T-cell (primary cell): ENCODE measurements around the gene SLC24A3. TPM values are rescaled to one million over a fixed set of nuclear protein-coding genes. Genes with fewer than 3 reads are reported as not detected.

Experiments used
- ATAC-seq, 4 experiments: fragments of 200-7000 bp in 3 of 4; fragments of 150-1000 bp in 1 of 4; cut with Tn5 transposase; replicated peaks in 1 of 4; 1 replicate in 3 of 4; 2 replicates in 1 of 4; pipeline ENCODE4 v1.10.0; 2021; ENCODE audit warnings: moderate library complexity in 3 of 4, mild to moderate bottlenecking in 2 of 4, moderate number of reproducible peaks in 1 of 4
- CTCF ChIA-PET, 2 donors: fragments of 300-600 bp; sonication (Branson Sonifier 250); formaldehyde crosslinking; loops; one replicate each; lab custom pipeline; 2022; ENCODE audit warnings: antibody characterized with exemption in 2 of 2; lab: Charles Lee
- POLR2A ChIA-PET, 2 donors: fragments of 300-600 bp; sonication (Branson Sonifier 250); formaldehyde crosslinking; loops; one replicate each; lab custom pipeline; 2022; ENCODE audit warnings: antibody characterized with exemption in 2 of 2; lab: Charles Lee
- DNase-seq, 35 experiments: peaks; one replicate each; pipeline versions ENCODE4 v3.0.0 to v3.0.0-alpha.2; 2013 to 2023
- H3K27ac ChIP-seq: one replicate; pipeline ENCODE4 v1.5.1; 2013; ENCODE audit warnings: low read length
- H3K27me3 ChIP-seq, 2 experiments: replicated peaks in 1 of 2; 1 replicate in 1 of 2; 2 replicates in 1 of 2; pipeline versions ENCODE4 v1.6.1 to v1.7.0; 2013; ENCODE audit warnings: low read length in 1 of 2, mixed read lengths in 1 of 2; ENCODE audit not compliant: control insufficient read depth in 2 of 2, insufficient read depth in 2 of 2; ENCODE audit errors: extremely low read depth in 1 of 2
- H3K36me3 ChIP-seq, 2 donors: 1 replicate in 1 of 2; 2 replicates in 1 of 2; pipeline versions ENCODE4 v1.6.1 to v1.7.0; 2013; ENCODE audit warnings: low read length in 1 of 2; ENCODE audit not compliant: control insufficient read depth in 2 of 2, insufficient read depth in 1 of 2; ENCODE audit errors: extremely low read depth in 1 of 2
- H3K4me1 ChIP-seq, 2 experiments: 1 replicate in 1 of 2; 2 replicates in 1 of 2; pipeline versions ENCODE4 v1.6.1 to v1.7.0; 2013; ENCODE audit warnings: low read length in 2 of 2, mixed read lengths in 1 of 2; ENCODE audit not compliant: insufficient read depth in 2 of 2, control insufficient read depth in 1 of 2; ENCODE audit errors: extremely low read depth in 1 of 2
- H3K4me3 ChIP-seq, 2 donors: 1 replicate in 1 of 2; 2 replicates in 1 of 2; pipeline versions ENCODE4 v1.5.1 to v1.7.0; 2013; ENCODE audit warnings: mild to moderate bottlenecking in 2 of 2, low read length in 1 of 2, moderate library complexity in 1 of 2; ENCODE audit not compliant: control insufficient read depth in 1 of 2; ENCODE audit errors: extremely low read depth in 1 of 2
- H3K9me3 ChIP-seq: 2 replicates; pipeline ENCODE4 v1.7.0; 2013
- H3K27ac Mint-ChIP-seq, 2 donors: one replicate each; pipeline ENCODE4 v1.8.0; 2020 to 2021; ENCODE audit warnings: mild to moderate bottlenecking in 2 of 2, mixed read lengths in 2 of 2
- H3K27me3 Mint-ChIP-seq, 2 donors: one replicate each; pipeline ENCODE4 v1.8.0; 2021 to 2022; ENCODE audit warnings: mixed read lengths in 2 of 2
- H3K36me3 Mint-ChIP-seq: one replicate; pipeline ENCODE4 v1.8.0; 2021; ENCODE audit warnings: mixed read lengths
- H3K4me1 Mint-ChIP-seq, 3 donors: one replicate each; pipeline ENCODE4 v1.8.0; 2020 to 2022; ENCODE audit warnings: mixed read lengths in 3 of 3, mild to moderate bottlenecking in 1 of 3
- H3K4me3 Mint-ChIP-seq, 3 donors: one replicate each; pipeline ENCODE4 v1.8.0; 2020 to 2022; ENCODE audit warnings: mild to moderate bottlenecking in 3 of 3, mixed read lengths in 3 of 3, moderate library complexity in 3 of 3
- H3K9me3 Mint-ChIP-seq, 3 donors: one replicate each; pipeline ENCODE4 v1.8.0; 2020 to 2022; ENCODE audit warnings: mixed read lengths in 3 of 3
- WGBS: methylation state at CpG from one replicate; pipeline ENCODE4 v1.1.5; 2013; ENCODE audit warnings: missing lambda C conversion rate; ENCODE audit not compliant: insufficient coverage; 5-methylcytosine and 5-hydroxymethylcytosine counted together
- total RNA-seq, 35 experiments: library from RNA in 6 of 35; stranded (reverse) in 6 of 35; fragments of 120-200 nt in 1 of 35; gene quantifications; one replicate each; pipeline versions ENCODE4 v1.2.1 to v1.2.4 and lab custom pipeline; 2013 to 2026

Gene SLC24A3
- total RNA-seq, 5 donors from 2014 or later (not counting 1 experiment from before 2014, with no cell fraction given) = 0.06 to 0.25 (median 0.12) TPM

DNA sequence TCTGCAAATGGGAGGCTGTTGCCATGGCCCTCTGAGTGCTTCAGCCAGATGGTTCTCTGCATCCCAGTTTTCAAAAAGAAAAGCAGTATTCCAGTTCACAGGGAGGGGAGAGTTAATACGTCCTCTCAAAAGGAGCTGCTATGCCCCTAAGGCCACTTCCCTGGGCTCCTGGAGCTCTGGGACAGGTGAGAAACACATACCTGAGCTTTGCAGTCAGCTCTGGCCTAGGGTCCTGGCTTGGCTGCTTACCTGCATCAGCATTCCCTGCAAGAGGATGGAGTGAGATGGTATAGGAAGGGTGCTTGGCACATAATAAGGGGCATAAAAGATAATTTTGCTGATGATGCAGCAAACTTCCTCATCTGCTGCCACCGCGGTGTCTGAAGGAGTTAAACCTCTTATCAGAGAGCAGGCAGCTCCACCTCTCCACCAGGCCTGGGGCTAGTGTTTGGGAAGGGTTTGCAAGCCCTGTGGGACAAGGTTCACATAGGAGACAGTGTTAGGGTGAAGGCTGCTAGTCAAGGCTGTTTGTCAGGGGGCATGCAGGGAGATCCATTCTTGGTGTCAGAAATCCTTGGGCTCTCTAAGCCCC is 62.7 kb downstream of the SLC24A3 start:
- ChIA-PET CTCF (no interaction called here), POLR2A (no interaction called here)
- no peaks in the 10 kb centered on the region for H3K4me1 ChIP-seq
- Mint-ChIP-seq H3K4me3 (no peak overlapping the region), H3K36me3 (no peaks in the 10 kb centered on the region), H3K4me1 (no peaks in the 10 kb centered on the region), H3K27me3 (peaks cover 0 to 3% of the 10 kb centered on the region in 2 donors), H3K9me3 (no peaks in the 10 kb centered on the region), H3K27ac (no peak overlapping the region)
- peaks cover 0 to 16% of the 10 kb centered on the region in 2 experiments for H3K27me3 ChIP-seq
- WGBS = 100% methylated on average over 1 of the region's 3 CpGs
- no peaks in the 10 kb centered on the region for H3K9me3 ChIP-seq
- ATAC-seq (no peak), DNase-seq (no peak)
- H3K27ac ChIP-seq = no peak overlapping the region
- H3K36me3 ChIP-seq = no peaks in the 10 kb centered on the region
- H3K4me3 ChIP-seq = no peak overlapping the region

DNA sequence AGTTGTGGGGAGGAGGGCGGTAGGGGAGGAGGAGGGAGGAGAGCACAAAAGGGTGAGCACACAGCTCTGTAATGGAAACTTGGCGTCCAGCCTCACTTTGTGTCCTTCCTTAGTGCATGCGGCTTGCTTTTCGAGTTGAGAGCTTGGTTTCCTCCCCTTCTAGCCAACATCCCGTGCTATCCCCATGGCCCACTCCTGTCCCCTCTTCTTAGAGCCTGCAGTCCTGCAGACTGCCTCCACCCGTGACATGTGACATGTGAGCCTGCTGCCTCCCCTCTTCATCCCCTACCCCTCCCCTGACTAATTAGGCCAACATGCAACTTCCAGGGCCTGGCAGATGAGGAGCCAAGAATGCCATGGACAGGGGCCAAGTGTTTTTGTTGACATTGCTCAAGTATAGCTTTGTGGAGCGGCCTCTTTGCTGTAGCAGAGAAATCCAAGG is 63.2 kb downstream of the SLC24A3 start:
- Mint-ChIP-seq H3K4me3 (no peak overlapping the region), H3K27me3 (no peaks in the 10 kb centered on the region), H3K36me3 (no peaks in the 10 kb centered on the region), H3K4me1 (no peaks in the 10 kb centered on the region), H3K27ac (no peak overlapping the region), H3K9me3 (no peaks in the 10 kb centered on the region)
- 67% methylated on average over 6 of the region's 7 CpGs for WGBS
- ATAC-seq = no peak
- DNase-seq = no peak
- POLR2A ChIA-PET = no interaction called here
- Histone ChIP-seq H3K4me1 (no peaks in the 10 kb centered on the region), H3K36me3 (no peaks in the 10 kb centered on the region), H3K4me3 (no peak overlapping the region), H3K9me3 (no peaks in the 10 kb centered on the region), H3K27me3 (peaks cover 0 to 16% of the 10 kb centered on the region in 2 experiments), H3K27ac (no peak overlapping the region)
- CTCF ChIA-PET = no interaction called here

DNA sequence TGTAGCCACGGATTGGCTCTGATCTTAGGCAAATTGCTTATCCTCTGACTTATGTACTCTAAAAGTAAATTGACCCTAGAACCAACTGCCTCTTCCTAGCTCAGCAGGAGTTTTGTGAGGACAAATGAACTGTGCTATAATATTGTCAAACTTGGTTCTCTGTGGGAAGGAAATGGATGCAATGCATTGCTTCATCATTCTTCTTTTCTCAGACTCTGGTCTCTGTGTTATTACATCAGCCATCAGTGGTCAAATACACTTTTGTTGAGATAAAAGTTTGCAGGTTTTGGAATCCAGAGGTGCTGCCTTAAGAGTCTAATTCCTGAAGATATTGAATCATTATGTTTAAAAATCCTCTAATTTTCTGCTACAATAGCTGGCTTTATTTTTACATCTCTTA is 64.9 kb downstream of the SLC24A3 start:
- Mint-ChIP-seq H3K36me3 (no peaks in the 10 kb centered on the region), H3K4me3 (no peak overlapping the region), H3K27ac (no peak overlapping the region), H3K4me1 (no peaks in the 10 kb centered on the region), H3K9me3 (no peaks in the 10 kb centered on the region), H3K27me3 (peaks cover 0 to 3% of the 10 kb centered on the region in 2 donors)
- Histone ChIP-seq H3K9me3 (no peaks in the 10 kb centered on the region), H3K27ac (no peak overlapping the region), H3K4me3 (no peak overlapping the region), H3K36me3 (no peaks in the 10 kb centered on the region), H3K27me3 (peaks cover 0 to 10% of the 10 kb centered on the region in 2 experiments), H3K4me1 (no peaks in the 10 kb centered on the region)
- CTCF ChIA-PET = no interaction called here
- ATAC-seq = no peak
- POLR2A ChIA-PET = no interaction called here
- DNase-seq = no peak
- WGBS = no CpG with 5 or more reads among the region's 1 CpG

DNA sequence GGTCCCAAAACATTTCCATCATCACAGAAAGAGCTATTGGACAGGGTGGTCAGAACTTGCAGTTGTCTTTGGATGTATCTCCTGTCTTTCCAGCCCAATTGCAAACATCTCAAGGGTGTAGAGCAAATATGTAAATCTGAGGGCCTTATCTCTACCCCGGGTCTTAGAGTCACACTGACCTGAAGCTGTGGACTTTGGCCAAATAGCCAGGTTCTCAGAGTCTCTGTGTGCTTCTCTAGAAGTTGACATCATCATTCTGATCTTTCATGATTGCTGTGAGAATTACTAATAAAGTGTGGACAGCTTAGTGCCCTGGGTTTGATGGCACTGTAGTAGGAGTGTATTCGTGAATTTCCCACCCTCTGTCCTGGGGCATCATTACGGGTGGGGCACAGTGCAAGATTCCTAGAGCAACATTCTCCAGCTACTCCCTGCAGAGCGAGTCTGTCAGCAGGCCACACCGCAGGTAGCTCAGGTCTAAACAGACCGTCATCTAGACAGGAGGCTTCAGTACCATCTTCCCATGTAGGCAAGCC is 71.1 kb downstream of the SLC24A3 start:
- 98% methylated on average over 5 of the region's 6 CpGs for WGBS
- H3K36me3 Mint-ChIP-seq = no peaks in the 10 kb centered on the region

DNA sequence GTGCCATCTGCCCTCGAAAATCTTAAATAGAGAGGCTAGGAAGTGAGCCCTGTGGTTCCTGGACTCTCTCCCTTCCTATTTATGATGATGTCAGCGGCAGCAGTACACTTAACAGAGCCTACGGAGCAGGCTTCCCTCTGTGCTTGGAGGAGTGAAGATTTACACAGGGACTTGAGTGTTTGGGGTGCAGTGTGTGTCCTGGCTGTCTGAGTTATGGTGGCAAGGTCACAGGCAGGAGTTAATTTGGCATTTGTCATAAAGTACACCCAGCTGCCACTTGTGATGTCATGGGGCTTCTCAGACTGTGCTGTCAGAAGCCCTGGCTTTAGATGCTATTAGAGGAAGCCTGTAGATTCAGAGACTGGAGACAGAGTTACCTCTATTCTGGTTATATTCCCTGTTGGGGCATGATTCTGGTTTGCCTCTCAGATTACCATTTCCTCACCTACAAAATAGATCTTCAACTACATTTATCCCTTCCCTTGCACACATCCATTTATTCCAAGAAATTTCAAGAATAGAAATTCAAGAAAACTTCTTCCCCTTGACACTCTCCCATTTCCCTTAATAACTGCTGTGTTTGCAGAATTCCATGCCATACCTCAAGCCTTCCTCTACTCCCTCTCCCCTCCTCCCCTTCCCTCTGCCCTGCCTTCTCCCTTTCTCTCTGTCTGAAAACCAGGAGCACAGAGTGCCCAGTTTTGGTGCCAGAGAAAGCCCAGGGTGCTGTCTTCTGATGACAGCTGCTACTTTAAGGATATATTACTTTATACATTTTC is 72.1 kb downstream of the SLC24A3 start:
- no CpG with 5 or more reads among the region's 3 CpGs for WGBS
- no peak overlapping the region for H3K4me3 Mint-ChIP-seq
- Histone ChIP-seq H3K27me3 (no peaks in the 10 kb centered on the region), H3K4me3 (no peak overlapping the region), H3K36me3 (no peaks in the 10 kb centered on the region), H3K4me1 (no peaks in the 10 kb centered on the region), H3K9me3 (no peaks in the 10 kb centered on the region), H3K27ac (no peak overlapping the region)
- no peaks in the 10 kb centered on the region for H3K36me3 Mint-ChIP-seq
- no peak for ATAC-seq
- no peaks in the 10 kb centered on the region for H3K9me3 Mint-ChIP-seq
- peaks cover 0 to 3% of the 10 kb centered on the region in 2 donors for H3K27me3 Mint-ChIP-seq
- ChIA-PET POLR2A (no interaction called here), CTCF (interaction anchor here in 1 of 2 donors (0.6 kb wide), 1 partner anchor 631 kb away, joined by 3 read pairs; no protein-coding TSS in a partner anchor)
- no peaks in the 10 kb centered on the region for H3K4me1 Mint-ChIP-seq
- H3K27ac Mint-ChIP-seq = no peak overlapping the region
- no peak for DNase-seq

More for the DNA sequence above, 71.1 kb downstream of the SLC24A3 start:
- no peak overlapping the region for H3K27ac ChIP-seq
- H3K4me3 Mint-ChIP-seq = no peak overlapping the region
- H3K27me3 Mint-ChIP-seq = peaks cover 0 to 3% of the 10 kb centered on the region in 2 donors
- ATAC-seq = no peak
- no peaks in the 10 kb centered on the region for H3K9me3 Mint-ChIP-seq
- H3K4me1 ChIP-seq = no peaks in the 10 kb centered on the region
- no peaks in the 10 kb centered on the region for H3K36me3 ChIP-seq
- no peak overlapping the region for H3K27ac Mint-ChIP-seq
- H3K27me3 ChIP-seq = peaks cover 0 to 4% of the 10 kb centered on the region in 2 experiments
- H3K4me3 ChIP-seq = no peak overlapping the region
- no peaks in the 10 kb centered on the region for H3K9me3 ChIP-seq
- CTCF ChIA-PET = interaction anchor here in 1 of 2 donors (0.6 kb wide), 1 partner anchor 630 kb away, joined by 3 read pairs; no protein-coding TSS in a partner anchor
- no peaks in the 10 kb centered on the region for H3K4me1 Mint-ChIP-seq
- DNase-seq = no peak
- POLR2A ChIA-PET = no interaction called here

DNA sequence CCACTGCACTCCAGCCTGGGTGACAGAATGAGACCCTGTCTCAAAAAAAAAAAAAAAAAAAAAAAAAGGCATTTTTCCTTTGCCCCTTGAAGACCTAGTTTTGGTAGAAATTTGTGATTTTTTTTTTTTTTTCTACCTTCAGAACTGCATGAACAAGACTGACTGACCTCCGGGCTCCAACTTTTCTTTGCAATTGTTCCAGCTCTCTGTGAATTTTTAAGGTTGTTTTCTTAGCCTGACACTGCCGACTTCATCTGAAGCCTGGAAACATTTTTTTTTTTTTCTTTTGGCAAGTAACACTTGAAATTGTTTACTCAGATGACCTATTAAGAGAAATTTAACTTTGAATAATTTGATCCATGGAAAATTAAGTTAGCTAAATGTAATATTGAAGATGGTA is 73.0 kb downstream of the SLC24A3 start:
- no peaks in the 10 kb centered on the region for H3K36me3 Mint-ChIP-seq
- H3K9me3 ChIP-seq = no peaks in the 10 kb centered on the region
- no peaks in the 10 kb centered on the region for H3K4me1 Mint-ChIP-seq
- ChIA-PET CTCF (no interaction called here), POLR2A (no interaction called here)
- no peak overlapping the region for H3K4me3 ChIP-seq
- H3K36me3 ChIP-seq = no peaks in the 10 kb centered on the region
- no peak overlapping the region for H3K27ac Mint-ChIP-seq
- H3K27ac ChIP-seq = no peak overlapping the region
- peaks cover 0 to 3% of the 10 kb centered on the region in 2 donors for H3K27me3 Mint-ChIP-seq
- no peaks in the 10 kb centered on the region for H3K4me1 ChIP-seq
- H3K9me3 Mint-ChIP-seq = no peaks in the 10 kb centered on the region
- DNase-seq (no peak), ATAC-seq (no peak)
- no peaks in the 10 kb centered on the region for H3K27me3 ChIP-seq
- WGBS = no CpG with 5 or more reads among the region's 2 CpGs
- no peak overlapping the region for H3K4me3 Mint-ChIP-seq
